HCT116 (cell line): Measurements from ENCODE around the gene CNTN4. TPM values are rescaled to one million over a fixed set of nuclear protein-coding genes. Genes with fewer than 3 reads are reported as not detected.

Experiments
- ATAC-seq: fragments of 200-7000 bp; cut with Tn5 transposase; 2 replicates; pipeline ENCODE4 v1.9.1; 2020; ENCODE audit warnings: mild to moderate bottlenecking, moderate library complexity
- BruUV-seq: library from RNA; stranded (reverse); fragments of 400-500 nt; replicated peaks from 2 replicates; lab custom pipeline; 2021; lab: Mats Ljungman, UMichigan
- CTCF ChIA-PET: fragments of 300-600 bp; sonication (Branson Sonifier 250); formaldehyde crosslinking; loops from one replicate; lab custom pipeline; 2021; ENCODE audit warnings: antibody characterized with exemption; lab: Charles Lee
- POLR2A ChIA-PET: fragments of 300-600, 350-600 bp; sonication (Branson Sonifier 250); formaldehyde crosslinking; loops from one replicate; lab custom pipeline; 2021; ENCODE audit warnings: antibody characterized with exemption; lab: Charles Lee
- RAD21 ChIA-PET, 2 experiments: fragments of 300-600 bp; sonication (Branson Sonifier 250); formaldehyde crosslinking; loops; one replicate each; lab custom pipeline; 2023; ENCODE audit warnings: low total read pairs in 2 of 2; ENCODE audit not compliant: uncharacterized antibody in 2 of 2, unreplicated experiment in 2 of 2, low non-redundant PET in 1 of 2; lab: Charles Lee
- DNase-seq: peaks from one replicate; pipeline ENCODE4 v3.0.0-alpha.2; 2010; ENCODE audit warnings: low read depth, low spot score
- H2AFZ ChIP-seq: fragments of 200-600 bp; shearing (Covaris generic), sonication (generic); 2 replicates; pipeline ENCODE4 v1.6.1; 2017; ENCODE audit warnings: low read depth, mixed run types, mixed read lengths, antibody characterized with exemption, low read length; ENCODE audit not compliant: poor library complexity, severe bottlenecking
- H3K27ac ChIP-seq: 2 replicates; pipeline ENCODE4 v1.5.1; 2012; ENCODE audit warnings: low read depth, low read length
- H3K27me3 ChIP-seq: fragments of 200-600 bp; sonication (generic); 2 replicates; pipeline ENCODE4 v1.6.1; 2016; ENCODE audit warnings: mixed run types, low read length, mixed read lengths; ENCODE audit not compliant: insufficient read depth
- H3K36me3 ChIP-seq, 2 experiments: fragments of 200-500 bp in 1 of 2; fragments of 200-600 bp in 1 of 2; sonication (Bioruptor generic) in 1 of 2; sonication (generic) in 1 of 2; 2 replicates each; pipeline versions ENCODE4 v1.5.1 to v1.6.1; 2014 to 2016; ENCODE audit warnings: low read length in 2 of 2, inconsistent platforms in 1 of 2, mixed read lengths in 1 of 2, mixed run types in 1 of 2; ENCODE audit not compliant: insufficient read depth in 2 of 2, control insufficient read depth in 1 of 2
- H3K4me1 ChIP-seq, 2 experiments: fragments of 200-600 bp in 1 of 2; sonication (generic) in 1 of 2; 2 replicates each; pipeline versions ENCODE4 v1.5.1 to v1.6.1; 2012 to 2017; ENCODE audit warnings: low read length in 2 of 2, inconsistent platforms in 1 of 2, mild to moderate bottlenecking in 1 of 2, mixed read lengths in 1 of 2, mixed run types in 1 of 2, moderate library complexity in 1 of 2; ENCODE audit not compliant: insufficient read depth in 2 of 2, control insufficient read depth in 1 of 2
- H3K4me2 ChIP-seq: fragments of 200-600 bp; sonication (generic); 2 replicates; pipeline ENCODE4 v1.6.1; 2017; ENCODE audit warnings: mixed run types, low read length, mixed read lengths
- H3K4me3 ChIP-seq, 2 experiments: fragments of 200-600 bp in 1 of 2; sonication (generic) in 1 of 2; replicated peaks in 1 of 2; 2 replicates each; pipeline ENCODE4 v1.5.1; 2011 to 2016; ENCODE audit warnings: low read length in 2 of 2, control low read depth in 1 of 2, low read depth in 1 of 2, mild to moderate bottlenecking in 1 of 2, mixed read lengths in 1 of 2, mixed run types in 1 of 2
- H3K79me2 ChIP-seq: fragments of 200-600 bp; sonication (generic); 2 replicates; pipeline ENCODE4 v1.6.1; 2017; ENCODE audit warnings: mild to moderate bottlenecking, mixed run types, low read length, moderate library complexity, mixed read lengths; ENCODE audit not compliant: insufficient read depth
- H3K9ac ChIP-seq: fragments of 200-600 bp; sonication (generic); 2 replicates; pipeline ENCODE4 v1.6.1; 2016; ENCODE audit warnings: low read length, mixed read lengths
- H3K9me2 ChIP-seq: fragments of 200-600 bp; sonication (generic), shearing (Covaris generic); 2 replicates; pipeline ENCODE4 v1.6.1; 2017; ENCODE audit warnings: mixed run types, mild to moderate bottlenecking, moderate library complexity; ENCODE audit not compliant: insufficient read depth
- H3K9me3 ChIP-seq, 2 experiments: fragments of 200-500 bp in 1 of 2; fragments of 200-600 bp in 1 of 2; sonication (Bioruptor generic) in 1 of 2; sonication (generic) in 1 of 2; 2 replicates each; pipeline ENCODE4 v1.6.1; 2014 to 2017; ENCODE audit warnings: low read length in 2 of 2, mixed read lengths in 2 of 2, inconsistent platforms in 1 of 2, low read depth in 1 of 2, mild to moderate bottlenecking in 1 of 2, mixed run types in 1 of 2, moderate library complexity in 1 of 2; ENCODE audit not compliant: control insufficient read depth in 1 of 2, insufficient read depth in 1 of 2
- H4K20me1 ChIP-seq: fragments of 200-600 bp; sonication (generic), shearing (Covaris generic); 2 replicates; pipeline ENCODE4 v1.6.1; 2017; ENCODE audit warnings: mixed run types, mild to moderate bottlenecking, moderate library complexity; ENCODE audit not compliant: insufficient read depth
- ATF3 ChIP-seq: IDR thresholded peaks from 2 replicates; pipeline ENCODE4 v1.6.1; 2012
- CEBPB ChIP-seq: IDR thresholded peaks from 2 replicates; pipeline ENCODE4 v1.6.1; 2012; ENCODE audit warnings: low read depth
- ELF1 ChIP-seq: IDR thresholded peaks from 2 replicates; pipeline ENCODE4 v1.6.1; 2012; ENCODE audit warnings: low read depth, borderline replicate concordance
- EZH2 ChIP-seq: fragments of 200-600 bp; sonication (generic); IDR thresholded peaks from 2 replicates; pipeline ENCODE4 v1.6.1; 2017; ENCODE audit warnings: antibody characterized with exemption, mixed run types
- EZH2phosphoT487 ChIP-seq: fragments of 200-600 bp; IDR thresholded peaks from 2 replicates; pipeline ENCODE4 v1.6.1; 2018; ENCODE audit warnings: antibody characterized with exemption, borderline replicate concordance
- FOSL1 ChIP-seq: IDR thresholded peaks from 2 replicates; pipeline ENCODE4 v1.6.1; 2012; ENCODE audit warnings: low read depth
- JUND ChIP-seq: IDR thresholded peaks from 2 replicates; pipeline ENCODE4 v1.6.1; 2012
- POLR2A ChIP-seq: IDR thresholded peaks from 2 replicates; pipeline ENCODE4 v1.7.0; 2011; ENCODE audit warnings: borderline replicate concordance; ENCODE audit not compliant: insufficient read depth, insufficient read length; ENCODE audit errors: extremely low read depth
- RAD21 ChIP-seq: IDR thresholded peaks from 2 replicates; pipeline ENCODE4 v1.6.1; 2012; ENCODE audit warnings: low read depth, mild to moderate bottlenecking
- REST ChIP-seq: IDR thresholded peaks from 2 replicates; pipeline ENCODE4 v1.6.1; 2012; ENCODE audit warnings: low read depth
- SIN3A ChIP-seq: IDR thresholded peaks from 2 replicates; pipeline ENCODE4 v1.6.1; 2012; ENCODE audit warnings: low read depth
- SP1 ChIP-seq: IDR thresholded peaks from 2 replicates; pipeline ENCODE4 v1.6.1; 2012; ENCODE audit warnings: low read depth
- TCF7L2 ChIP-seq: IDR thresholded peaks from 2 replicates; pipeline ENCODE4 v1.7.0; 2011; ENCODE audit warnings: borderline replicate concordance, inconsistent platforms; ENCODE audit not compliant: insufficient read depth, insufficient read length; ENCODE audit errors: extremely low read depth
- YY1 ChIP-seq: IDR thresholded peaks from 2 replicates; pipeline ENCODE4 v1.6.1; 2011; ENCODE audit warnings: low read length, low read depth, moderate library complexity, mild to moderate bottlenecking; ENCODE audit not compliant: insufficient replicate concordance; ENCODE audit errors: extremely low read depth
- ZBTB33 ChIP-seq: IDR thresholded peaks from 2 replicates; pipeline ENCODE4 v1.6.1; 2011; ENCODE audit warnings: mild to moderate bottlenecking, low read length, moderate library complexity; ENCODE audit not compliant: insufficient replicate concordance; ENCODE audit errors: extremely low read depth
- ZFX ChIP-seq: fragments of 450-650 bp; IDR thresholded peaks from 2 replicates; pipeline ENCODE4 v1.6.1; 2017
- ZNF274 ChIP-seq: fragments of 200-500 bp; sonication (Bioruptor generic); IDR thresholded peaks from 2 replicates; pipeline ENCODE4 v1.6.1; 2014; ENCODE audit warnings: mild to moderate bottlenecking, low read depth, low read length, inconsistent platforms
- intact Hi-C: fragments of 100-400 bp; cut with micrococcal nuclease; formaldehyde crosslinking; loops from 2 replicates; pipeline ENCODE4 v1.10.0; 2022
- total RNA-seq: library from RNA; stranded (reverse); gene quantifications from one replicate; pipeline ENCODE4 v1.2.1, GENCODE V29; 2021; ENCODE audit not compliant: unreplicated experiment
- TF ChIP-seq, protein P1 (sequence below): IDR thresholded peaks from 2 replicates; pipeline ENCODE4 v1.6.1; 2012

Gene CNTN4
- total RNA-seq, 1 experiment from 2014 or later = not detected

GRCh38 chr3:3023111-3023745, 924.6 kb downstream of the CNTN4 start (continued):
- TF ChIP-seq REST = no peak
- TF ChIP-seq ATF3 = no peak
- TF ChIP-seq ELF1 = no peak
- no peak for TF ChIP-seq SIN3A
- TF ChIP-seq, protein P1, sequence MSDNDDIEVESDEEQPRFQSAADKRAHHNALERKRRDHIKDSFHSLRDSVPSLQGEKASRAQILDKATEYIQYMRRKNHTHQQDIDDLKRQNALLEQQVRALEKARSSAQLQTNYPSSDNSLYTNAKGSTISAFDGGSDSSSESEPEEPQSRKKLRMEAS = no peak
- TF ChIP-seq EZH2 = no peak
- no peak for TF ChIP-seq YY1
- no peak for TF ChIP-seq JUND
- no peak for TF ChIP-seq FOSL1
- TF ChIP-seq RAD21 = no peak
- no peak for TF ChIP-seq CEBPB

DNA sequence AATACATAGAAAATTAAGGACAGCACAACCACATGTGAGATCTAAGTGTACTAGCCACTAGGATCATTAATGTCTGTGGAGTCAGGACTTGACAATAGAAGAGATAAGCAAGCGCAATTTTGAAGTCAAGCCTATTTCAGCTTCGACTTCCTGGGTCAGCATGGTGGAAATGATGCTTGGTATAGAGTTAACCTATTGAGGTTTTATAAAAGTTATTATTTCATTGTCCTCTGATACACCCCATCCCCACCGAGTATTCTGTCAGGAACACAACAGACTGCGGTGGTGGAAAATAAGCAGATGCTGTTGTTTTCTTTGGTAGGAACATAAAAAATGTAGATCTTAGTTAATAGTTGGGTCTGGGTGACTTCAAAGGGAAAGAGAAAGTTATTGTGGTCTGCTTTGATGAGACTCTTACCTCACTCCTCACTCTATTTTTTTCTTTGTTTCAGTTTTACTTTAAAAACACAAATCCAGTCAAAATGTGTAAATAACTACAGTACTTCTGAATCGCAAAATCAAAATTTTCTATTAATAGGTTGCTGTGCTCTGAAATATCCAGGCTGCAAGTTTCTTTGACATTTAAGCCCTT, 929.4 kb downstream of the CNTN4 start:
- ChIA-PET POLR2A (no interaction called here), CTCF (no interaction called here), RAD21 (no interaction called here)
- Histone ChIP-seq H3K4me3 (no peak overlapping the region), H3K9me2 (no peaks in the 10 kb centered on the region), H3K9me3 (no peaks in the 10 kb centered on the region), H3K27ac (no peak overlapping the region), H3K4me1 (no peaks in the 10 kb centered on the region), H4K20me1 (no peaks in the 10 kb centered on the region), H3K9ac (no peak overlapping the region), H3K27me3 (peaks cover 11% of the 10 kb centered on the region), H3K79me2 (no peaks in the 10 kb centered on the region), H2AFZ (no peak overlapping the region), H3K36me3 (no peaks in the 10 kb centered on the region), H3K4me2 (no peak overlapping the region)
- intact Hi-C loops = no loop called here
- DNase-seq = no peak
- ATAC-seq = no peak
- BruUV-seq = no TSS peak
- no peak for TF ChIP-seq ZFX
- TF ChIP-seq ZBTB33 = no peak
- no peak for TF ChIP-seq SP1
- TF ChIP-seq FOSL1 = no peak
- TF ChIP-seq ZNF274 = no peak
- no peak for TF ChIP-seq CEBPB
- no peak for TF ChIP-seq EZH2phosphoT487
- no peak for TF ChIP-seq RAD21
- TF ChIP-seq POLR2A = no peak
- no peak for TF ChIP-seq ELF1
- no peak for TF ChIP-seq SIN3A
- TF ChIP-seq TCF7L2 = no peak
